GM23338 (cell line): Measurements from ENCODE around the gene PCDHGA9.

ENCODE experiments used
- CREB1 ChIP-seq: fragments of 250-450 bp; sonication (Bioruptor Pico); IDR thresholded peaks from 2 replicates; pipeline ENCODE4 v1.5.0; 2020; ENCODE audit warnings: low read depth, mild to moderate bottlenecking, moderate library complexity
- EZH2 ChIP-seq: fragments of 200-600 bp; sonication (generic); IDR thresholded peaks from one replicate; pipeline ENCODE4 v1.8.0; 2017; ENCODE audit warnings: antibody characterized with exemption, mild to moderate bottlenecking, low read depth; ENCODE audit not compliant: unreplicated experiment
- EZH2phosphoT487 ChIP-seq: fragments of 200-600 bp; sonication (generic); IDR thresholded peaks from one replicate; pipeline ENCODE4 v1.8.1; 2018; ENCODE audit warnings: antibody characterized with exemption; ENCODE audit not compliant: unreplicated experiment
- JUNB ChIP-seq: IDR thresholded peaks from one replicate; pipeline ENCODE4 v1.6.1; 2016; ENCODE audit warnings: antibody characterized with exemption; ENCODE audit not compliant: unreplicated experiment
- NANOG ChIP-seq: IDR thresholded peaks from 2 replicates; pipeline ENCODE4 v1.6.1; 2016; ENCODE audit warnings: antibody characterized with exemption, borderline replicate concordance
- POLR2AphosphoS5 ChIP-seq: IDR thresholded peaks from 2 replicates; pipeline ENCODE4 v1.6.1; 2016; ENCODE audit warnings: antibody characterized with exemption, low read depth
- STAT1 ChIP-seq: IDR thresholded peaks from one replicate; pipeline ENCODE4 v1.6.1; 2016; ENCODE audit warnings: antibody characterized with exemption; ENCODE audit not compliant: unreplicated experiment
- ZNF114 ChIP-seq: fragments of 250-450 bp; sonication (Bioruptor Pico); IDR thresholded peaks from 2 replicates; pipeline ENCODE4 v1.5.0; 2020; ENCODE audit warnings: mild to moderate bottlenecking, moderate library complexity
- ZNF331 ChIP-seq: fragments of 250-450 bp; sonication (Bioruptor Pico); IDR thresholded peaks from 2 replicates; pipeline ENCODE4 v1.5.0; 2020; ENCODE audit warnings: low read depth, mild to moderate bottlenecking, moderate library complexity
- TF ChIP-seq, protein P1 (sequence below): IDR thresholded peaks from one replicate; pipeline ENCODE4 v1.6.1; 2018; ENCODE audit warnings: antibody characterized with exemption; ENCODE audit not compliant: unreplicated experiment
- TF ChIP-seq, protein P2 (sequence below), 2 experiments: fragments of 200-600 bp in 1 of 2; sonication (generic) in 1 of 2; conservative IDR thresholded peaks; 2 replicates each; pipeline versions ENCODE4 v1.5.1 to v1.6.1; 2016 to 2017; ENCODE audit warnings: antibody characterized with exemption in 2 of 2, low read depth in 2 of 2, mild to moderate bottlenecking in 2 of 2, moderate library complexity in 1 of 2
- TF ChIP-seq, protein P3 (sequence below): IDR thresholded peaks from 2 replicates; pipeline ENCODE4 v1.6.1; 2016; ENCODE audit warnings: antibody characterized with exemption

GRCh38 chr5:141392429-141393198 is 10.0 kb upstream of the PCDHGA9 start, which contains the start of gene PCDHGA8:
- TF ChIP-seq, protein P1, sequence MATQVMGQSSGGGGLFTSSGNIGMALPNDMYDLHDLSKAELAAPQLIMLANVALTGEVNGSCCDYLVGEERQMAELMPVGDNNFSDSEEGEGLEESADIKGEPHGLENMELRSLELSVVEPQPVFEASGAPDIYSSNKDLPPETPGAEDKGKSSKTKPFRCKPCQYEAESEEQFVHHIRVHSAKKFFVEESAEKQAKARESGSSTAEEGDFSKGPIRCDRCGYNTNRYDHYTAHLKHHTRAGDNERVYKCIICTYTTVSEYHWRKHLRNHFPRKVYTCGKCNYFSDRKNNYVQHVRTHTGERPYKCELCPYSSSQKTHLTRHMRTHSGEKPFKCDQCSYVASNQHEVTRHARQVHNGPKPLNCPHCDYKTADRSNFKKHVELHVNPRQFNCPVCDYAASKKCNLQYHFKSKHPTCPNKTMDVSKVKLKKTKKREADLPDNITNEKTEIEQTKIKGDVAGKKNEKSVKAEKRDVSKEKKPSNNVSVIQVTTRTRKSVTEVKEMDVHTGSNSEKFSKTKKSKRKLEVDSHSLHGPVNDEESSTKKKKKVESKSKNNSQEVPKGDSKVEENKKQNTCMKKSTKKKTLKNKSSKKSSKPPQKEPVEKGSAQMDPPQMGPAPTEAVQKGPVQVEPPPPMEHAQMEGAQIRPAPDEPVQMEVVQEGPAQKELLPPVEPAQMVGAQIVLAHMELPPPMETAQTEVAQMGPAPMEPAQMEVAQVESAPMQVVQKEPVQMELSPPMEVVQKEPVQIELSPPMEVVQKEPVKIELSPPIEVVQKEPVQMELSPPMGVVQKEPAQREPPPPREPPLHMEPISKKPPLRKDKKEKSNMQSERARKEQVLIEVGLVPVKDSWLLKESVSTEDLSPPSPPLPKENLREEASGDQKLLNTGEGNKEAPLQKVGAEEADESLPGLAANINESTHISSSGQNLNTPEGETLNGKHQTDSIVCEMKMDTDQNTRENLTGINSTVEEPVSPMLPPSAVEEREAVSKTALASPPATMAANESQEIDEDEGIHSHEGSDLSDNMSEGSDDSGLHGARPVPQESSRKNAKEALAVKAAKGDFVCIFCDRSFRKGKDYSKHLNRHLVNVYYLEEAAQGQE = no peak
- TF ChIP-seq POLR2AphosphoS5 (no peak), EZH2 (no peak), STAT1 (no peak), EZH2phosphoT487 (no peak), JUNB (no peak), CREB1 (no peak), ZNF114 (no peak), ZNF331 (CRISPR knock-in tag) (no peak), NANOG (no peak)
- TF ChIP-seq, protein P2, sequence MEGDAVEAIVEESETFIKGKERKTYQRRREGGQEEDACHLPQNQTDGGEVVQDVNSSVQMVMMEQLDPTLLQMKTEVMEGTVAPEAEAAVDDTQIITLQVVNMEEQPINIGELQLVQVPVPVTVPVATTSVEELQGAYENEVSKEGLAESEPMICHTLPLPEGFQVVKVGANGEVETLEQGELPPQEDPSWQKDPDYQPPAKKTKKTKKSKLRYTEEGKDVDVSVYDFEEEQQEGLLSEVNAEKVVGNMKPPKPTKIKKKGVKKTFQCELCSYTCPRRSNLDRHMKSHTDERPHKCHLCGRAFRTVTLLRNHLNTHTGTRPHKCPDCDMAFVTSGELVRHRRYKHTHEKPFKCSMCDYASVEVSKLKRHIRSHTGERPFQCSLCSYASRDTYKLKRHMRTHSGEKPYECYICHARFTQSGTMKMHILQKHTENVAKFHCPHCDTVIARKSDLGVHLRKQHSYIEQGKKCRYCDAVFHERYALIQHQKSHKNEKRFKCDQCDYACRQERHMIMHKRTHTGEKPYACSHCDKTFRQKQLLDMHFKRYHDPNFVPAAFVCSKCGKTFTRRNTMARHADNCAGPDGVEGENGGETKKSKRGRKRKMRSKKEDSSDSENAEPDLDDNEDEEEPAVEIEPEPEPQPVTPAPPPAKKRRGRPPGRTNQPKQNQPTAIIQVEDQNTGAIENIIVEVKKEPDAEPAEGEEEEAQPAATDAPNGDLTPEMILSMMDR (conservative IDR thresholded peaks at IDR 0.05; ENCODE audit: low read depth in 2 of 2) = peak in 1 of 2 experiments; percentile 17; a peak in 1 of 4 replicates
- TF ChIP-seq, protein P3, sequence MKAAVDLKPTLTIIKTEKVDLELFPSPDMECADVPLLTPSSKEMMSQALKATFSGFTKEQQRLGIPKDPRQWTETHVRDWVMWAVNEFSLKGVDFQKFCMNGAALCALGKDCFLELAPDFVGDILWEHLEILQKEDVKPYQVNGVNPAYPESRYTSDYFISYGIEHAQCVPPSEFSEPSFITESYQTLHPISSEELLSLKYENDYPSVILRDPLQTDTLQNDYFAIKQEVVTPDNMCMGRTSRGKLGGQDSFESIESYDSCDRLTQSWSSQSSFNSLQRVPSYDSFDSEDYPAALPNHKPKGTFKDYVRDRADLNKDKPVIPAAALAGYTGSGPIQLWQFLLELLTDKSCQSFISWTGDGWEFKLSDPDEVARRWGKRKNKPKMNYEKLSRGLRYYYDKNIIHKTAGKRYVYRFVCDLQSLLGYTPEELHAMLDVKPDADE = no peak
